Measurements from ENCODE around the gene FAM217B. TPM values are rescaled to one million over a fixed set of nuclear protein-coding genes. Genes with fewer than 3 reads are reported as not detected.

The FAM217B gene
- total and polyA plus RNA-seq, 2 experiments from 2014 or later: 11.3 to 22.0 TPM

DNA sequence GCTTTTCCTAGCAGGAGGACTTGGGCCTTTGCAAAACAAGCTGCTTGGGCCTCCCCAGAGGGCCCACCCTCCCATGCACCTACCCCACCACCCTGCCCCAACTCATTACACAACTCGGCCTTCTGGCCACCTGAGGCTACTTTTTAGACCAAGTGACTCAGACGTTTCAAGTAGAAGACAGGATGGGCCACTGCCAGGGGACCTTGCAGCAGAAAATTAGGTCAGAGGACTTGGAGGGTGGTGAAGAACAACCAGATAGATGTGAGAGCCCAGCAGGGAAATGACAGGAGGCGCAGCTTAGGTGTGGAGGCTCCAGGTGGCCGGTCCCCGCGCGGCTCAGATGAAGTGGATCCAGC lies 1.5 kb upstream of the FAM217B start:
- no peak for DNase-seq (ENCODE audit: low read depth in 1 of 2, low spot score in 1 of 2)
- Histone ChIP-seq H3K27me3 (peaks cover 7% of the 10 kb centered on the region), H3K4me1 (ENCODE audit: low read depth) (peaks cover 35% of the 10 kb centered on the region), H3K9me3 (ENCODE audit: low read depth) (no peaks in the 10 kb centered on the region), H3K27ac (no peak overlapping the region), H3K36me3 (peaks cover 9% of the 10 kb centered on the region), H3K4me3 (peak overlapping the region; percentile 9)
- TF ChIP-seq, protein P1, sequence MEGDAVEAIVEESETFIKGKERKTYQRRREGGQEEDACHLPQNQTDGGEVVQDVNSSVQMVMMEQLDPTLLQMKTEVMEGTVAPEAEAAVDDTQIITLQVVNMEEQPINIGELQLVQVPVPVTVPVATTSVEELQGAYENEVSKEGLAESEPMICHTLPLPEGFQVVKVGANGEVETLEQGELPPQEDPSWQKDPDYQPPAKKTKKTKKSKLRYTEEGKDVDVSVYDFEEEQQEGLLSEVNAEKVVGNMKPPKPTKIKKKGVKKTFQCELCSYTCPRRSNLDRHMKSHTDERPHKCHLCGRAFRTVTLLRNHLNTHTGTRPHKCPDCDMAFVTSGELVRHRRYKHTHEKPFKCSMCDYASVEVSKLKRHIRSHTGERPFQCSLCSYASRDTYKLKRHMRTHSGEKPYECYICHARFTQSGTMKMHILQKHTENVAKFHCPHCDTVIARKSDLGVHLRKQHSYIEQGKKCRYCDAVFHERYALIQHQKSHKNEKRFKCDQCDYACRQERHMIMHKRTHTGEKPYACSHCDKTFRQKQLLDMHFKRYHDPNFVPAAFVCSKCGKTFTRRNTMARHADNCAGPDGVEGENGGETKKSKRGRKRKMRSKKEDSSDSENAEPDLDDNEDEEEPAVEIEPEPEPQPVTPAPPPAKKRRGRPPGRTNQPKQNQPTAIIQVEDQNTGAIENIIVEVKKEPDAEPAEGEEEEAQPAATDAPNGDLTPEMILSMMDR (IDR thresholded peaks at IDR 0.05; ENCODE audit: low read depth, low read length): no peak

DNA sequence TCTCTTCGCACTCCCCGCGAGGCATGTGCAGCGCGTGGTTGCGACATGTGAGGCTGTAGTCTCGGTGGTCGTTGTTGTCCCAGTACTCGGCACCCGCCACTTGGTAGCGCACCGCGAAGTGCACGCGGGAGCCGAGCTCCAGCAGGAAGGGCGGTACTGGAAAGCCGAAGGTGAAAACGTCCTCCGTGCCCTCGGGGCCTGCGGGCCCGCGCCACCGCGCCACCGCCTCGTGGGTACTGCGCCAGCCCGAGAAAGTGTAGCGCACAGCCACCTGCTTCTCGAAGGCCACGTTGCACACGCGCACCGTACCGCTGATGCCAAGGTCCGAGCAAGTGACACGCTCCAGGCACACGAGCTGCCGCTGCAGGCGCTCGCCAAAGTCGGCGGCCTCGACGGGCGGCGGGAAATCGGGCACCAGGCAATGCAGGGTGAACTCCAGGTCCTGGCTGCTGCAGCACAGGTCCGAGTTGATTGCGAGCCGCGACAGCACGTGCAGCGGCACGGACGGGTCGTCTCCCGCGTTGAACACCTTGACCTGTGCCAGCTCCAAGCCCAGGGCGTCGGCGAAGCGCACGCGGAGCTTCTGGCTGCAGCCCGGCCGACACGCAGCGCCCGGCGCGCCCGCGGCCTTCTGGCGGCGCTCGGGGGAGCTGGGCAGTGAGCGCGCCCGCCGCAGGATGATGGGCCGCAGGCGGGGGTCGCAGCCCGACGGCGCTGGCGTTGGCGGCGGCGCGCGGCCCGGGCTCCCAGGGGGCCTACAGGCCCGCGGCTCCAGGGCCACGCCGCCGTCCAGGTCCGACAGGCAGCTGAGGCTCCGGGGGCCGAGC lies 924 bp upstream of the FAM217B start:
- Histone ChIP-seq H3K9me3 (ENCODE audit: low read depth) (no peaks in the 10 kb centered on the region), H3K27me3 (peaks cover 7% of the 10 kb centered on the region), H3K4me1 (ENCODE audit: low read depth) (peaks cover 35% of the 10 kb centered on the region), H3K36me3 (peaks cover 15% of the 10 kb centered on the region), H3K4me3 (peak overlapping the region; percentile 93), H3K27ac (peak overlapping the region; percentile 97)
- TF ChIP-seq, protein P1 (IDR thresholded peaks at IDR 0.05; ENCODE audit: low read depth, low read length): no peak
- no peak for DNase-seq (ENCODE audit: low read depth in 1 of 2, low spot score in 1 of 2)

DNA sequence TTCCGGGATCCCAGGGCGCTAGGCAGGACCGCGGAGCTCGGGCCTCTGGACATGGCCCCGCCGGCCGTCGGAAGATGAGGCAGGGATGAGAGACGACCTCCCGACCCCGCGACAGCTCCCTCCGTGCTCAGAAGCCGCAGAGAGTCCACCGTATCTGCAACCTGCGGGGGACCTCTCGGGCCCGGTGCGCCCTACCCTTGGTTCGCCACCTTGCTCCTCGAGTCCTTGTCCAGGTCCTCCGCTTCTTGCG lies 385 bp upstream of the FAM217B start:
- Histone ChIP-seq H3K4me1 (ENCODE audit: low read depth) (peaks cover 35% of the 10 kb centered on the region), H3K4me3 (peak overlapping the region; percentile 93), H3K27me3 (peaks cover 2% of the 10 kb centered on the region), H3K27ac (peak overlapping the region; percentile 97), H3K36me3 (peaks cover 19% of the 10 kb centered on the region), H3K9me3 (ENCODE audit: low read depth) (no peaks in the 10 kb centered on the region)
- TF ChIP-seq, protein P1 (IDR thresholded peaks at IDR 0.05; ENCODE audit: low read depth, low read length): no peak
- DNase-seq (ENCODE audit: low read depth in 1 of 2, low spot score in 1 of 2): peak in 1 of 2 donors; percentile 26

DNA sequence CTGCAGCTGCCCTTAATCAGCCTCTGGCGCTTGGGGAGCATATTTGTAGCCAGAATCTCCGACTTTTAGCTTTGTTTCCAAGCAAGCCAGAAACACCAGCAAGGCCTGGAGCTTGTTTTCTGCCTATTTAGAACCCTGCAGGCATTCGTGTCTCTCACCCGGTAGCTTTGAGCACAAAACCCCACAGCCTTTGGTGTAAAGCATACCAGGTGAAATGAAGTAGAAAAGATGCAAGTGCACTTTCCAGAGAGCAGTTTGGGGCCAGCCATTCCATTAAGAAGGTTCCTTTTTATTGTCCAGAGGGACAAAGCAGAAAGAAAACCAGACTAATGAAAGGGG lies 736 bp downstream of the FAM217B start:
- H3K27me3 ChIP-seq: no peaks in the 10 kb centered on the region
- H3K9me3 ChIP-seq (ENCODE audit: low read depth): no peaks in the 10 kb centered on the region
- TF ChIP-seq, protein P1 (IDR thresholded peaks at IDR 0.05; ENCODE audit: low read depth, low read length): no peak
- peak overlapping the region; percentile 93 for H3K4me3 ChIP-seq
- H3K36me3 ChIP-seq: peaks cover 19% of the 10 kb centered on the region
- H3K4me1 ChIP-seq (ENCODE audit: low read depth): peaks cover 43% of the 10 kb centered on the region
- no peak for DNase-seq (ENCODE audit: low read depth in 1 of 2, low spot score in 1 of 2)
- peak overlapping the region; percentile 97 for H3K27ac ChIP-seq

DNA sequence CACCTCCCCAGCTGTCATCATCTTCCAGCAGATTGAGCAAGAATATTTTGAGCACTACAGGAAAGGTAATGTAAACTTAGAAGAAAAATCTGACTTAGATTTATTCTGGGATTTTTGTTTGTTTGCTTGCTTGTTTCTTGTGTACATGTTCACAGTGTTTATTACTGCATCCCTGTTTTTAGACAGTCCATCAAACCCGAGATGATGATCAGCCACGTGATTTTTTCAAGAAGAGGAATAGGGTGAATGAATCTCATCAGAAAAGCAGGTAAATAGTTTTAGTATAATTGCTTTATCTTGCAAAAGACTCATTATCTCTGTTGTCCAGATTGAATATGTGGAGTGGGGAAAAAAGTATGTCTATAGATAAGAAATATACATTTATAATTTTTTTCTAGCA lies 2.1 kb downstream of the FAM217B start:
- no peak for DNase-seq (ENCODE audit: low read depth in 1 of 2, low spot score in 1 of 2)
- H3K4me3 ChIP-seq: no peak overlapping the region
- peaks cover 19% of the 10 kb centered on the region for H3K36me3 ChIP-seq
- H3K27ac ChIP-seq: peak overlapping the region; percentile 97
- peaks cover 44% of the 10 kb centered on the region for H3K4me1 ChIP-seq (ENCODE audit: low read depth)
- H3K27me3 ChIP-seq: no peaks in the 10 kb centered on the region
- H3K9me3 ChIP-seq (ENCODE audit: low read depth): no peaks in the 10 kb centered on the region
- TF ChIP-seq, protein P1 (IDR thresholded peaks at IDR 0.05; ENCODE audit: low read depth, low read length): no peak

Data from cardiac muscle cell (in vitro differentiated cells and primary cell).